B cell (primary cell): ENCODE measurements around the gene EDC3. TPM values are rescaled to one million over a fixed set of nuclear protein-coding genes. Genes with fewer than 3 reads are reported as not detected.
"Not testable (repeated sequence)": the region's sequence is repeated elsewhere in the genome, so short reads cannot be mapped to it uniquely, and the experiment has no call there.

Experiments
- ATAC-seq: fragments of 200-7000 bp; cut with Tn5 transposase; one replicate; pipeline ENCODE4 v1.10.0; 2021; ENCODE audit warnings: low read depth, mild to moderate bottlenecking, moderate number of reproducible peaks, moderate library complexity
- CTCF ChIA-PET: fragments of 350-600 bp; sonication (Branson Sonifier 250); formaldehyde crosslinking; loops from one replicate; lab custom pipeline; 2021; ENCODE audit warnings: antibody characterized with exemption, inconsistent platforms; lab: Charles Lee
- POLR2A ChIA-PET: fragments of 350-600 bp; sonication (Branson Sonifier 250); formaldehyde crosslinking; loops from one replicate; lab custom pipeline; 2021; ENCODE audit warnings: antibody characterized with exemption; lab: Charles Lee
- DNase-seq: peaks from one replicate; pipeline ENCODE4 v3.0.0; 2013
- H2AFZ ChIP-seq: 2 replicates; pipeline ENCODE4 v1.6.1; 2012; ENCODE audit warnings: mild to moderate bottlenecking, low read depth, low read length; ENCODE audit not compliant: insufficient read depth, poor library complexity, severe bottlenecking
- H3K27ac ChIP-seq, 2 donors: 1 replicate in 1 of 2; 2 replicates in 1 of 2; pipeline ENCODE4 v1.5.1; 2012 to 2013; ENCODE audit warnings: low read length in 2 of 2, mild to moderate bottlenecking in 2 of 2, moderate library complexity in 1 of 2
- H3K27me3 ChIP-seq, 4 experiments: fragments of 200-600 bp in 1 of 4; sonication (generic) in 1 of 4; replicated peaks in 1 of 4; 1 replicate in 2 of 4; 2 replicates in 2 of 4; pipeline versions ENCODE4 v1.6.1 to v1.7.0; 2013 to 2016; ENCODE audit warnings: low read length in 3 of 4, mild to moderate bottlenecking in 2 of 4, mixed read lengths in 1 of 4, moderate library complexity in 1 of 4; ENCODE audit not compliant: insufficient read depth in 4 of 4, control insufficient read depth in 3 of 4; ENCODE audit errors: control extremely low read depth in 1 of 4
- H3K36me3 ChIP-seq, 2 experiments: replicated peaks in 1 of 2; 1 replicate in 1 of 2; 2 replicates in 1 of 2; pipeline versions ENCODE4 v1.6.1 to v1.7.1; 2013; ENCODE audit warnings: low read length in 1 of 2; ENCODE audit not compliant: insufficient read depth in 2 of 2, control insufficient read depth in 1 of 2; ENCODE audit errors: control extremely low read depth in 1 of 2, extremely low read depth in 1 of 2
- H3K4me1 ChIP-seq, 2 donors: fragments of 200-600 bp in 1 of 2; sonication (generic) in 1 of 2; 1 replicate in 1 of 2; 2 replicates in 1 of 2; pipeline versions ENCODE4 v1.5.1 to v1.6.1; 2013 to 2017; ENCODE audit warnings: low read length in 2 of 2; ENCODE audit not compliant: control insufficient read depth in 2 of 2, insufficient read depth in 2 of 2
- H3K4me2 ChIP-seq: replicated peaks from 2 replicates; pipeline ENCODE3; 2012; ENCODE audit warnings: mild to moderate bottlenecking, low read depth, low read length; ENCODE audit not compliant: poor library complexity, severe bottlenecking
- H3K4me3 ChIP-seq, 5 experiments: fragments of 200-600 bp in 1 of 5; sonication (generic) in 1 of 5; 1 replicate in 3 of 5; 2 replicates in 2 of 5; pipeline versions ENCODE4 v1.5.1 to v1.7.0; 2011 to 2016; ENCODE audit warnings: low read length in 4 of 5, mild to moderate bottlenecking in 4 of 5, low read depth in 2 of 5, control low read depth in 1 of 5, moderate library complexity in 1 of 5; ENCODE audit not compliant: insufficient read depth in 1 of 5; ENCODE audit errors: control extremely low read depth in 1 of 5, extremely low read depth in 1 of 5
- H3K79me2 ChIP-seq: fragments of 200-600 bp; sonication (generic); one replicate; pipeline ENCODE4 v1.6.0; 2016; ENCODE audit warnings: low read length; ENCODE audit not compliant: control insufficient read depth, insufficient read depth
- H3K9ac ChIP-seq: fragments of 200-600 bp; sonication (generic); 2 replicates; pipeline ENCODE4 v1.6.1; 2017; ENCODE audit warnings: mild to moderate bottlenecking, low read length, moderate library complexity
- H3K9me3 ChIP-seq, 3 donors: one replicate each; pipeline versions ENCODE4 v1.6.1 to v1.7.1; 2013; ENCODE audit warnings: low read length in 2 of 3; ENCODE audit not compliant: control insufficient read depth in 2 of 3, insufficient read depth in 1 of 3; ENCODE audit errors: control extremely low read depth in 1 of 3
- H4K20me1 ChIP-seq: 2 replicates; pipeline ENCODE4 v1.6.0; 2012; ENCODE audit warnings: mild to moderate bottlenecking, low read length; ENCODE audit not compliant: insufficient read depth, control insufficient read depth, poor library complexity, severe bottlenecking
- H3K27ac Mint-ChIP-seq: one replicate; pipeline ENCODE4 v1.8.0; 2021; ENCODE audit warnings: mixed read lengths
- H3K27me3 Mint-ChIP-seq: one replicate; pipeline ENCODE4 v1.8.0; 2021; ENCODE audit warnings: mixed read lengths
- H3K4me1 Mint-ChIP-seq: one replicate; pipeline ENCODE4 v1.8.0; 2021; ENCODE audit warnings: mixed read lengths
- H3K4me3 Mint-ChIP-seq: one replicate; pipeline ENCODE4 v1.8.0; 2021; ENCODE audit warnings: mixed read lengths
- H3K9me3 Mint-ChIP-seq: one replicate; pipeline ENCODE4 v1.8.0; 2022; ENCODE audit warnings: mixed read lengths; ENCODE audit not compliant: insufficient read depth
- EZH2 ChIP-seq: IDR thresholded peaks from 2 replicates; pipeline ENCODE4 v1.6.1; 2012; ENCODE audit warnings: borderline replicate concordance, low read depth, mild to moderate bottlenecking, moderate library complexity, low read length; ENCODE audit not compliant: insufficient read depth, poor library complexity, severe bottlenecking
- WGBS: methylation state at CpG from one replicate; pipeline ENCODE4 v1.1.5; 2013; ENCODE audit warnings: missing lambda C conversion rate; ENCODE audit not compliant: insufficient coverage; 5-methylcytosine and 5-hydroxymethylcytosine counted together
- intact Hi-C: fragments of 100-400 bp; cut with micrococcal nuclease; formaldehyde crosslinking; loops from one replicate; pipeline ENCODE4 v1.10.0; 2022
- polyA plus RNA-seq: library from polyadenylated mRNA; depleted of rRNA; stranded (reverse); fragments of >200 nt; gene quantifications from 2 replicates; pipeline ENCODE4 v1.2.3, GENCODE V29; 2012
- total RNA-seq, 2 donors: library from RNA; stranded (reverse); fragments of 120-200 nt in 1 of 2; gene quantifications; 1 replicate in 1 of 2; 2 replicates in 1 of 2; pipeline versions ENCODE4 v1.2.3 to v1.2.4, GENCODE V29; 2013 to 2022
- TF ChIP-seq, protein P1 (sequence below): fragments of 200-600 bp; IDR thresholded peaks from one replicate; pipeline ENCODE4 v1.8.0; 2022; ENCODE audit warnings: antibody characterized with exemption, mild to moderate bottlenecking

Gene EDC3
- total and polyA plus RNA-seq, 2 donors (not counting 1 experiment from before 2014, with no cell fraction given), result 16.9 to 55.4 TPM

- no peaks in the 10 kb centered on the region for H3K27me3 ChIP-seq
- ChIA-PET POLR2A (interaction anchor here (0.6 to 1.1 kb wide), 5 partner anchors 16 to 252 kb away, joined by 3 to 14 read pairs (median 4); no protein-coding TSS in a partner anchor), CTCF (interaction anchor here (0.7 to 23.4 kb wide), 18 partner anchors 9 to 320 kb away, joined by 3 to 596 read pairs (median 4); partner anchors contain the start of genes ARID3B, CLK3, COX5A and CSK)
- peaks cover 74% of the 10 kb centered on the region for H4K20me1 ChIP-seq
- peak; percentile 69 for ATAC-seq
- H3K9ac ChIP-seq, result no peak overlapping the region
- peaks cover 50 to 67% of the 10 kb centered on the region in 2 donors for H3K4me1 ChIP-seq
- peaks cover 15% of the 10 kb centered on the region for H3K79me2 ChIP-seq
- WGBS, result 35% methylated on average over 5 of the region's 6 CpGs
- intact Hi-C loops, result loop anchor here (10.0 kb wide), 1 partner anchor 574 kb away; the partner anchor contains the start of gene C15orf39
- TF ChIP-seq, protein P1, sequence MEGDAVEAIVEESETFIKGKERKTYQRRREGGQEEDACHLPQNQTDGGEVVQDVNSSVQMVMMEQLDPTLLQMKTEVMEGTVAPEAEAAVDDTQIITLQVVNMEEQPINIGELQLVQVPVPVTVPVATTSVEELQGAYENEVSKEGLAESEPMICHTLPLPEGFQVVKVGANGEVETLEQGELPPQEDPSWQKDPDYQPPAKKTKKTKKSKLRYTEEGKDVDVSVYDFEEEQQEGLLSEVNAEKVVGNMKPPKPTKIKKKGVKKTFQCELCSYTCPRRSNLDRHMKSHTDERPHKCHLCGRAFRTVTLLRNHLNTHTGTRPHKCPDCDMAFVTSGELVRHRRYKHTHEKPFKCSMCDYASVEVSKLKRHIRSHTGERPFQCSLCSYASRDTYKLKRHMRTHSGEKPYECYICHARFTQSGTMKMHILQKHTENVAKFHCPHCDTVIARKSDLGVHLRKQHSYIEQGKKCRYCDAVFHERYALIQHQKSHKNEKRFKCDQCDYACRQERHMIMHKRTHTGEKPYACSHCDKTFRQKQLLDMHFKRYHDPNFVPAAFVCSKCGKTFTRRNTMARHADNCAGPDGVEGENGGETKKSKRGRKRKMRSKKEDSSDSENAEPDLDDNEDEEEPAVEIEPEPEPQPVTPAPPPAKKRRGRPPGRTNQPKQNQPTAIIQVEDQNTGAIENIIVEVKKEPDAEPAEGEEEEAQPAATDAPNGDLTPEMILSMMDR, result peak; percentile 22
- TF ChIP-seq EZH2, result no peak
- DNase-seq, result peak; percentile 85
- H3K9me3 ChIP-seq, result no peaks in the 10 kb centered on the region
- Mint-ChIP-seq H3K9me3 (no peaks in the 10 kb centered on the region), H3K27ac (peak overlapping the region; percentile 51), H3K27me3 (no peaks in the 10 kb centered on the region), H3K4me1 (peaks cover 62% of the 10 kb centered on the region), H3K4me3 (no peak overlapping the region)
- peak overlapping the region; percentile 69 to 88 for H3K27ac ChIP-seq
- H3K4me3 ChIP-seq, result no peak overlapping the region
- peak overlapping the region; percentile 53 for H3K4me2 ChIP-seq
- no peak overlapping the region for H2AFZ ChIP-seq
- H3K36me3 ChIP-seq, result peaks cover 0 to 90% of the 10 kb centered on the region in 2 experiments
Observed at GRCh38 chr15:74630284-74631086, 65.3 kb downstream of the EDC3 start.

GRCh38 chr15:74629696-74630095 lies 66.1 kb downstream of the EDC3 start:
- H2AFZ ChIP-seq, H3K27me3 ChIP-seq, H3K9me3 Mint-ChIP-seq, H3K4me3 Mint-ChIP-seq, H3K27me3 Mint-ChIP-seq, H3K9ac ChIP-seq, POLR2A ChIA-PET, ATAC-seq, H3K9me3 ChIP-seq, DNase-seq, H3K4me3 ChIP-seq: not testable (repeated sequence)
- Histone ChIP-seq H3K4me1 (peaks cover 50 to 75% of the 10 kb centered on the region in 2 donors), H4K20me1 (peaks cover 70% of the 10 kb centered on the region), H3K4me2 (peak overlapping the region; percentile 53), H3K79me2 (peaks cover 15% of the 10 kb centered on the region), H3K27ac (peak overlapping the region; percentile 69 to 88), H3K36me3 (peaks cover 0 to 90% of the 10 kb centered on the region in 2 experiments)
- Mint-ChIP-seq H3K27ac (peak overlapping the region; percentile 20), H3K4me1 (peaks cover 62% of the 10 kb centered on the region)
- WGBS, result 100% methylated on average over 5 of the region's 10 CpGs
- CTCF ChIA-PET, result interaction anchor here (0.8 to 23.4 kb wide), 9 partner anchors 9 to 271 kb away, joined by 3 to 596 read pairs (median 93); partner anchors contain the start of genes CLK3, CSK and CYP11A1
- intact Hi-C loops, result loop anchor here (10.0 kb wide), 1 partner anchor 575 kb away; the partner anchor contains the start of gene C15orf39
